HepG2 (cell line): ENCODE data around the gene STEAP2. TPM values are rescaled to one million over a fixed set of nuclear protein-coding genes. Genes with fewer than 3 reads are reported as not detected.

Source experiments
- ATAC-seq: fragments of 200-7000 bp; cut with Tn5 transposase; 3 replicates; pipeline ENCODE4 v1.9.1; 2020; ENCODE audit warnings: mild to moderate bottlenecking, moderate library complexity
- BruUV-seq: library from RNA; stranded (reverse); fragments of 400-500 nt; replicated peaks from 2 replicates; lab custom pipeline; 2021; lab: Mats Ljungman, UMichigan
- CTCF ChIA-PET: fragments of 300-600 bp; formaldehyde crosslinking; extraction: SDS; loops from one replicate; lab custom pipeline; 2021; ENCODE audit warnings: low total read pairs, inconsistent platforms, low intra/inter-chr PET ratio; lab: Yijun Ruan, JAX
- POLR2A ChIA-PET: fragments of 350-600 bp; sonication (Branson Sonifier 250); formaldehyde crosslinking; loops from one replicate; lab custom pipeline; 2020; ENCODE audit warnings: antibody characterized with exemption, inconsistent platforms; lab: Yijun Ruan, JAX
- DNase-seq: peaks from one replicate; pipeline ENCODE4 v3.0.0-alpha.2; 2015; ENCODE audit warnings: low spot score
- FAIRE-seq: peaks from 3 replicates; lab custom pipeline; 2011; peaks lifted over from hg19 to GRCh38; lab: Jason Lieb, UNC
- H2AFZ ChIP-seq: one replicate; pipeline ENCODE4 v1.6.1; 2011; ENCODE audit warnings: low read length, inconsistent platforms
- H3K27ac ChIP-seq: fragments of 300-600 bp; 3 replicates; pipeline ENCODE4 v1.8.0; 2011; ENCODE audit warnings: mixed run types, mild to moderate bottlenecking, mixed read lengths, low read length, inconsistent platforms; ENCODE audit not compliant: insufficient read depth; ENCODE audit errors: extremely low read length
- H3K27me3 ChIP-seq, 2 experiments: fragments of 200-600 bp in 1 of 2; 2 replicates in 1 of 2; 3 replicates in 1 of 2; pipeline versions ENCODE4 v1.6.0 to v1.8.0; 2011; ENCODE audit warnings: low read length in 2 of 2, mild to moderate bottlenecking in 2 of 2, moderate library complexity in 2 of 2, inconsistent platforms in 1 of 2; ENCODE audit not compliant: insufficient read depth in 2 of 2, control insufficient read depth in 1 of 2
- H3K36me3 ChIP-seq, 2 experiments: fragments of 200-600 bp in 1 of 2; replicated peaks in 1 of 2; 2 replicates in 1 of 2; 3 replicates in 1 of 2; pipeline versions ENCODE4 v1.5.1 to v1.8.0; 2011; ENCODE audit warnings: low read length in 2 of 2, inconsistent platforms in 1 of 2; ENCODE audit not compliant: insufficient read depth in 2 of 2, control insufficient read depth in 1 of 2
- H3K4me1 ChIP-seq: 2 replicates; pipeline ENCODE4 v1.5.1; 2012; ENCODE audit warnings: low read length, inconsistent platforms; ENCODE audit not compliant: insufficient read depth
- H3K4me2 ChIP-seq: 2 replicates; pipeline ENCODE4 v1.6.0; 2011; ENCODE audit warnings: low read depth, low read length, inconsistent platforms
- H3K4me3 ChIP-seq, 3 experiments: fragments of 200-600 bp in 1 of 3; sonication (generic), shearing (Covaris generic) in 1 of 3; replicated peaks in 1 of 3; 2 replicates each; pipeline ENCODE4 v1.5.1; 2011 to 2016; ENCODE audit warnings: low read length in 3 of 3, inconsistent platforms in 2 of 3, low read depth in 2 of 3, mild to moderate bottlenecking in 2 of 3, control low read depth in 1 of 3, mixed read lengths in 1 of 3; ENCODE audit not compliant: insufficient read depth in 1 of 3
- H3K79me2 ChIP-seq: one replicate; pipeline ENCODE4 v1.6.1; 2011; ENCODE audit warnings: low read length, inconsistent platforms; ENCODE audit not compliant: insufficient read depth
- H3K9ac ChIP-seq: 2 replicates; pipeline ENCODE4 v1.6.0; 2011; ENCODE audit warnings: mild to moderate bottlenecking, low read depth, low read length, inconsistent platforms; ENCODE audit not compliant: insufficient read depth
- H3K9me3 ChIP-seq: 2 replicates; pipeline ENCODE4 v1.5.1; 2012; ENCODE audit warnings: mild to moderate bottlenecking, low read length
- H4K20me1 ChIP-seq: 2 replicates; pipeline ENCODE4 v1.6.0; 2011; ENCODE audit warnings: inconsistent platforms, mild to moderate bottlenecking, low read length, moderate library complexity; ENCODE audit not compliant: insufficient read depth
- ERF ChIP-seq: IDR thresholded peaks from 2 replicates; pipeline ENCODE4 v1.6.1; 2018; ENCODE audit warnings: missing biosample characterization, missing genetic modification reagents
- MZF1 ChIP-seq: sonication (generic); formaldehyde crosslinking; IDR thresholded peaks from 2 replicates; pipeline ENCODE4 v1.8.1; 2023; ENCODE audit warnings: mild to moderate bottlenecking, missing genetic modification reagents, borderline replicate concordance
- SMC3 ChIP-seq: IDR thresholded peaks from 2 replicates; pipeline ENCODE4 v1.6.1; 2011; ENCODE audit warnings: low read length, improper control_type of control experiment
- U2AF2 ChIP-seq: fragments of 200-400 bp; formaldehyde crosslinking; IDR thresholded peaks from 2 replicates; pipeline ENCODE4 v1.6.1; 2017; ENCODE audit warnings: low read depth, mild to moderate bottlenecking, low read length
- XBP1 ChIP-seq: sonication (generic); formaldehyde crosslinking; IDR thresholded peaks from 2 replicates; pipeline ENCODE4 v1.5.0; 2020; ENCODE audit warnings: missing genetic modification reagents
- ZNF883 ChIP-seq: sonication (generic); formaldehyde crosslinking; IDR thresholded peaks from 2 replicates; pipeline ENCODE4 v1.5.1; 2020; ENCODE audit warnings: mild to moderate bottlenecking, missing genetic modification reagents; ENCODE audit errors: not compliant biosample characterization
- in situ Hi-C: cut with HindIII; loops from 2 replicates; pipeline ENCODE4 v1.10.0; 2017; ENCODE audit warnings: low pct_unique_long_range_greater_than_20kb; ENCODE audit not compliant: extremely low pct_ligation_motif_present
- intact Hi-C: fragments of 100-400 bp; cut with micrococcal nuclease; formaldehyde crosslinking; loops from one replicate; pipeline ENCODE4 v1.10.0; 2022; ENCODE audit not compliant: unreplicated experiment
- polyA plus RNA-seq, 8 experiments: library from polyadenylated mRNA; depleted of rRNA in 3 of 8; stranded (reverse) in 7 of 8; unstranded in 1 of 8; fragments of >200 nt; fragmentation: Illumina TruSeq in 4 of 8; extraction: Trizol in 4 of 8; gene quantifications; 2 replicates each; pipeline versions ENCODE4 v1.2.1 to v1.2.3, GENCODE V29; 2011 to 2016; ENCODE audit warnings: low read depth in 4 of 8, missing spikeins in 1 of 8, mixed read lengths in 1 of 8; ENCODE audit not compliant: insufficient read depth in 1 of 8
- total RNA-seq, 5 experiments: library from RNA; depleted of rRNA; stranded (reverse); fragments of >200 nt; fragmentation: Illumina TruSeq; extraction: Trizol; gene quantifications; 2 replicates each; pipeline ENCODE4 v1.2.3, GENCODE V29; 2016; ENCODE audit warnings: low read depth in 1 of 5
- TF ChIP-seq, protein P1 (sequence below): sonication (generic); formaldehyde crosslinking; IDR thresholded peaks from 2 replicates; pipeline ENCODE4 v1.5.0; 2020; ENCODE audit warnings: missing genetic modification reagents
- TF ChIP-seq, protein P2 (sequence below): sonication (generic); formaldehyde crosslinking; IDR thresholded peaks from 2 replicates; pipeline ENCODE4 v1.5.1; 2020; ENCODE audit warnings: mild to moderate bottlenecking, missing genetic modification reagents

The STEAP2 gene
- total and polyA plus RNA-seq, 2 of the 13 experiments (the other 11 are each of a cell fraction or from before 2014, with no cell fraction given), result 4.3 to 4.4 TPM

DNA sequence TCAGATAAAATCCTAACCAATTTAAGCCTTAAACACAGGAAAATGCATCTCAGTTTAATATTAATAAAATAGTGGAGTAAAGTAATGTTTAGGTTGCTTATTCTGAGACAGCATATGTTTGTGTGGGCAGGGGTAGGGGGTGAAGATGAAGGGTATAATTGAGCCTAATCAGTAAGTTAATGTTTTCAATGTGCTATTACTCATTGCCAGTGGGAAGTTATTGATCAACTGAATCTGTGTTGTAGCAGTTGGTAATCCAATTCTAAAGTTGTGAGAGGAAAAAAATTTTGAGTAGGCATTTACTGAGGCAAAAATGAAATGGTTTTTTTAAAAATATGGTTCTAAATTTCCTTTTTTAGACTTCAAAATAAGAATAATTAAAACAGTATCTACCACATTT, 49.9 kb downstream of the STEAP2 start:
- POLR2A ChIA-PET, result no interaction called here
- H3K4me1 ChIP-seq, result peaks cover 6% of the 10 kb centered on the region
- no peaks in the 10 kb centered on the region for H3K27me3 ChIP-seq
- TF ChIP-seq MZF1 (CRISPR knock-in tag) (no peak), XBP1 (CRISPR knock-in tag) (no peak)
- TF ChIP-seq, all 625 proteins: peak for 0
- no peaks in the 10 kb centered on the region for H4K20me1 ChIP-seq
- H3K36me3 ChIP-seq, result no peaks in the 10 kb centered on the region
- no peak overlapping the region for H3K4me3 ChIP-seq
- H3K9me3 ChIP-seq, result no peaks in the 10 kb centered on the region
- DNase-seq (no peak), ATAC-seq (no peak), FAIRE-seq (no peak)
- CTCF ChIA-PET, result interaction anchor here (2.0 to 2.4 kb wide), 2 partner anchors 107 to 109 kb away, joined by 13 to 19 read pairs; partner anchors contain the start of gene STEAP1
- H3K4me2 ChIP-seq, result no peak overlapping the region
- H2AFZ ChIP-seq, result no peak overlapping the region
- no peak overlapping the region for H3K9ac ChIP-seq
- H3K27ac ChIP-seq, result no peak overlapping the region
- no peaks in the 10 kb centered on the region for H3K79me2 ChIP-seq
- in situ Hi-C loops (loop anchor here (10.0 kb wide), 1 partner anchor 107 kb away; the partner anchor contains the start of gene STEAP1), intact Hi-C loops (loop anchor here (10.0 kb wide), 1 partner anchor 143 kb away; the partner anchor contains the start of gene CLDN12)
- BruUV-seq, result no TSS peak

DNA sequence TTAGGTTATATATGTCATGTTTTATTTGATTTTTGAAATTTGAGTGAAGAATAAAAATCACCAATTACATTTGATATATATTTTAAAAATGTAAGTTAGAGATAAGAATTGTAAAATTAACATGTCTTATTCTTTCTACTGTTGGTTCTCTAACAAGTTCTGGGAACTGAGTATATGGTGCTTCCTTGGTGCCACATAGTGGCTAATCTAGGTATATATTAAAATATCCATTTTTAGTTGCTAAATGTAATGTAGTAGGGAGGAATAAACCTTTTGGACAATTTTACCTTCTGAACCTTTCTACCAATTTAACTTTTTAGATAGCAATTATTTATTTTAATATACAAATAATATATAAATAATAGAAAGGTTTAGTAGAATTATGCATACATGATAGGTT, 50.9 kb downstream of the STEAP2 start:
- no peaks in the 10 kb centered on the region for H3K27me3 ChIP-seq
- H3K79me2 ChIP-seq, result no peaks in the 10 kb centered on the region
- intact Hi-C loops, result loop anchor here (1.0 to 10.0 kb wide), 4 partner anchors 36 to 142 kb away; partner anchors contain the start of genes CLDN12, STEAP1 and STEAP2
- BruUV-seq, result no TSS peak
- no peak overlapping the region for H3K27ac ChIP-seq
- no peaks in the 10 kb centered on the region for H3K9me3 ChIP-seq
- ATAC-seq (peak; percentile 74), FAIRE-seq (no peak), DNase-seq (no peak)
- ChIA-PET POLR2A (no interaction called here), CTCF (interaction anchor here (2.0 to 2.4 kb wide), 2 partner anchors 108 to 110 kb away, joined by 13 to 19 read pairs; partner anchors contain the start of gene STEAP1)
- H3K4me1 ChIP-seq, result peaks cover 16% of the 10 kb centered on the region
- no peak overlapping the region for H3K4me3 ChIP-seq
- H2AFZ ChIP-seq, result no peak overlapping the region
- no peaks in the 10 kb centered on the region for H4K20me1 ChIP-seq
- no peak overlapping the region for H3K4me2 ChIP-seq
- no peaks in the 10 kb centered on the region for H3K36me3 ChIP-seq
- no peak overlapping the region for H3K9ac ChIP-seq
- in situ Hi-C loops, result loop anchor here (10.0 kb wide), 1 partner anchor 108 kb away; the partner anchor contains the start of gene STEAP1
- TF ChIP-seq SMC3 (peak; percentile 63), ERF (CRISPR knock-in tag) (no peak), ZNF883 (CRISPR knock-in tag) (no peak), U2AF2 (no peak)
- TF ChIP-seq, protein P1, sequence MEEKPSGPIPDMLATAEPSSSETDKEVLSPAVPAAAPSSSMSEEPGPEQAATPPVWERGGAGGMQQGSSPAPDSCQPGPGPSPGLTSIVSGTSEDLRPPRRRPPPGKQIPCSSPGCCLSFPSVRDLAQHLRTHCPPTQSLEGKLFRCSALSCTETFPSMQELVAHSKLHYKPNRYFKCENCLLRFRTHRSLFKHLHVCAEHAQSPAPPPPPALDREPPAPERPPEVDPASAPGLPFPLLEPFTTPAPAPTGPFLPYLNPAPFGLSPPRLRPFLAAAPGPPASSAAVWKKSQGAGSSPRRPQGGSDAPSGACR, result no peak
- TF ChIP-seq, protein P2, sequence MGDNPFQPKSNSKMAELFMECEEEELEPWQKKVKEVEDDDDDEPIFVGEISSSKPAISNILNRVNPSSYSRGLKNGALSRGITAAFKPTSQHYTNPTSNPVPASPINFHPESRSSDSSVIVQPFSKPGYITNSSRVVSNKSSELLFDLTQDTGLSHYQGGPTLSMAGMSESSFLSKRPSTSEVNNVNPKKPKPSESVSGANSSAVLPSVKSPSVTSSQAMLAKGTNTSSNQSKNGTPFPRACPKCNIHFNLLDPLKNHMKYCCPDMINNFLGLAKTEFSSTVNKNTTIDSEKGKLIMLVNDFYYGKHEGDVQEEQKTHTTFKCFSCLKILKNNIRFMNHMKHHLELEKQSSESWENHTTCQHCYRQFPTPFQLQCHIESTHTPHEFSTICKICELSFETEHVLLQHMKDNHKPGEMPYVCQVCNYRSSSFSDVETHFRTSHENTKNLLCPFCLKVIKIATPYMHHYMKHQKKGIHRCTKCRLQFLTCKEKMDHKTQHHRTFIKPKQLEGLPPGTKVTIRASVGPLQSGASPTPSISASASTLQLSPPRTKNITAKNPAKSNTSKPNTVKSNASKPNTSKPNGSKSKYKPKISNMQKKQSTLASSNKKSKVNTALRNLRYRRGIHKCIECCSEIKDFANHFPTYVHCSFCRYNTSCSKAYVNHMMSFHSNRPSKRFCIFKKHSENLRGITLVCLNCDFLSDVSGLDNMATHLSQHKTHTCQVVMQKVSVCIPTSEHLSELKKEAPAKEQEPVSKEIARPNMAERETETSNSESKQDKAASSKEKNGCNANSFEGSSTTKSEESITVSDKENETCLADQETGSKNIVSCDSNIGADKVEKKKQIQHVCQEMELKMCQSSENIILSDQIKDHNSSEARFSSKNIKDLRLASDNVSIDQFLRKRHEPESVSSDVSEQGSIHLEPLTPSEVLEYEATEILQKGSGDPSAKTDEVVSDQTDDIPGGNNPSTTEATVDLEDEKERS, result no peak
